ENCODE results near the gene ELOVL1.

The ELOVL1 gene

GRCh38 chr1:43324810-43325209 is 43.0 kb downstream of the ELOVL1 start:
- no peak for TF ChIP-seq CTCF (IDR thresholded peaks at IDR 0.05; ENCODE audit: low read depth, low read length, missing control alignments)
- DNase-seq (ENCODE audit: low read depth) = no peak
- in situ Hi-C loops (cut with HindIII; ENCODE audit: low sequenced_read_pairs) = no loop called here
- no peak overlapping the region for H3K4me3 ChIP-seq (ENCODE audit: low read depth, low read length)

DNA sequence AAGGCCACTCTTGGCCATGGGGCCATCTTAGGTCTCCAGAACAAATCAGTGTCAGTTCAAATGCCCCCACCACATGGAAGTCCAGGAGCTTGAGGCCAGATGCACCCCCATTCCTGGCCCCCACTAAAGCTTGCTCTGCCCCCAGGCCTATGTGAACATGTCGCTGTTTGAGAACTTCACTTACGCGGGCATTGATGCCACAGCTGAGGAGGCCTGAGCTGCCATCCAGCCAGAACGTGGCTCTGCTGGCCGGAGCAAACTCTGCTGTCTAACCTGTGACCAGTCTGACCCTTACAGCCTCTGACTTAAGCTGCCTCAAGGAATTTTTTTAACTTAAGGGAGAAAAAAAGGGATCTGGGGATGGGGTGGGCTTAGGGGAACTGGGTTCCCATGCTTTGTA is 45.3 kb downstream of the ELOVL1 start:
- H3K4me3 ChIP-seq (ENCODE audit: low read depth, low read length) = no peak overlapping the region
- no peak for DNase-seq (ENCODE audit: low read depth)
- no peak for TF ChIP-seq CTCF (IDR thresholded peaks at IDR 0.05; ENCODE audit: low read depth, low read length, missing control alignments)
- in situ Hi-C loops (cut with HindIII; ENCODE audit: low sequenced_read_pairs) = no loop called here

DNA sequence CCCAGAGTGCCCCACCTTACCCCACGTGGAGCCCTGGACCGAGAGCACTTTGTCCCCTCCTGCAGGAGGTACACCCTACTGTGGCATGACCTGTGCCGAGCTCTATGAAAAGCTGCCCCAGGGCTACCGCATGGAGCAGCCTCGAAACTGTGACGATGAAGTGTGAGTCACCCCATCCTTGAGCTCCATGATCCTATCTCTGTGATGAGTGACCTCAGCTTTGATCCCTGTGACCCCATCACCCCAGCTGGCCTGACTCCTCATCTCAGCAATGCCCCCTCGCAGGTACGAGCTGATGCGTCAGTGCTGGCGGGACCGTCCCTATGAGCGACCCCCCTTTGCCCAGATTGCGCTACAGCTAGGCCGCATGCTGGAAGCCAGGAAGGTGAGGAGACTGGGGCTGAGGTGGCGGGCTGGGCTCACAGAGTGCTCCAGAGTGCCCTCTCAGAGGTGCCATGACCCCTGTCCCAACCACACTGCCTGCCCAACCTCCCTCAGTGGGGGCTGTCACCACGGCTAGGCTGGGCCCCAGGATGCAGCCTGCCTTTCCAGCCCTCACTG is 46.4 kb downstream of the ELOVL1 start:
- in situ Hi-C loops (cut with HindIII; ENCODE audit: low sequenced_read_pairs) = no loop called here
- no peak for TF ChIP-seq CTCF (IDR thresholded peaks at IDR 0.05; ENCODE audit: low read depth, low read length, missing control alignments)
- H3K4me3 ChIP-seq (ENCODE audit: low read depth, low read length) = no peak overlapping the region
- DNase-seq (ENCODE audit: low read depth) = no peak

DNA sequence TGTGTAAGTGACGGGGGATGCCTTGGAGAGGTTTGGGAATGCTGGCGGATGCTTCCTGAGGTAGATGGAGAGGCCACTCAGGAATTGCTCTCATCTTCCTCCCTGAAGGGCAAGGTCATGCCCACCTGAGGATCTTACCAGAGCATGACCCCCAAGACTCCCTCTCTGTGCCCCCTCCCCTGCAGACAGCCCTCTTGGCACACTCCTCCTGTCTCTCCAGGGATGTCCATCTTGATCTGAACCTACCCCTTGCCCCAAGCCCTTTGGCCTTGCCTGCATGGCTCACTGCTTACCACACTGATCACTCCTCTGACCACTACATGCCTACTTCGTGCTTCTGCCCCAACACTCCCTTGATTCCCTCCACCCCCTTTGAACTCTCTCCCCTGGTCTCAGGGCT is 48.0 kb downstream of the ELOVL1 start:
- TF ChIP-seq CTCF (IDR thresholded peaks at IDR 0.05; ENCODE audit: low read depth, low read length, missing control alignments) = no peak
- DNase-seq (ENCODE audit: low read depth) = no peak
- H3K4me3 ChIP-seq (ENCODE audit: low read depth, low read length) = no peak overlapping the region
- in situ Hi-C loops (cut with HindIII; ENCODE audit: low sequenced_read_pairs) = no loop called here

DNA sequence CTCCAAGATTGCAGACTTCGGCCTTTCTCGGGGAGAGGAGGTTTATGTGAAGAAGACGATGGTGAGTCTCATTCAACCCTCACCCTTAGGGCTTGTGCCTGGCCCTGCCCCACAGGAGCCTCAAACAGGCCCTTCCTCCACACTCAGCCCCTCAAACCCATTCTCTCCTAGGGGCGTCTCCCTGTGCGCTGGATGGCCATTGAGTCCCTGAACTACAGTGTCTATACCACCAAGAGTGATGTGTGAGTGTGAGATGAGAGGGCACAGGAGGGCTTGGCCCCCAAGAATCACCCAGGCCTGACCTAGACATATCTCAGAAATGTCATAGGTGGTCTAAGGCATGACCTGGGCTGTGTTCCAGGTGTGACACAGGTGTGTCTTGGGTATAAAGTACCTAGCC is 48.5 kb downstream of the ELOVL1 start:
- in situ Hi-C loops (cut with HindIII; ENCODE audit: low sequenced_read_pairs) = no loop called here
- no peak for TF ChIP-seq CTCF (IDR thresholded peaks at IDR 0.05; ENCODE audit: low read depth, low read length, missing control alignments)
- DNase-seq (ENCODE audit: low read depth) = no peak
- no peak overlapping the region for H3K4me3 ChIP-seq (ENCODE audit: low read depth, low read length)

GRCh38 chr1:43318831-43319230 is 49.0 kb downstream of the ELOVL1 start:
- in situ Hi-C loops (cut with HindIII; ENCODE audit: low sequenced_read_pairs) = no loop called here
- DNase-seq (ENCODE audit: low read depth) = no peak
- no peak for TF ChIP-seq CTCF (IDR thresholded peaks at IDR 0.05; ENCODE audit: low read depth, low read length, missing control alignments)
- H3K4me3 ChIP-seq (ENCODE audit: low read depth, low read length) = no peak overlapping the region

Data from astrocyte of the cerebellum (primary cell).